Karpas-422 (cell line): Measurements from ENCODE around the gene SRI. TPM values are rescaled to one million over a fixed set of nuclear protein-coding genes. Genes with fewer than 3 reads are reported as not detected.
"Not testable (repeated sequence)": the region's sequence is repeated elsewhere in the genome, so short reads cannot be mapped to it uniquely, and the experiment has no call there.

Source experiments
- DNase-seq: peaks from one replicate; pipeline ENCODE4 v3.0.0-alpha.2; 2015
- H2AFZ ChIP-seq: fragments of 200-600 bp; sonication (generic); 2 replicates; pipeline ENCODE4 v1.6.1; 2014; ENCODE audit warnings: antibody characterized with exemption, low read length, mixed read lengths
- H3K27ac ChIP-seq: fragments of 200-600 bp; sonication (generic); 2 replicates; pipeline ENCODE4 v1.5.1; 2014; ENCODE audit warnings: mild to moderate bottlenecking, low read length, moderate library complexity
- H3K27me3 ChIP-seq: fragments of 200-600 bp; sonication (generic); 2 replicates; pipeline ENCODE4 v1.6.1; 2014; ENCODE audit warnings: low read length, mixed read lengths
- H3K36me3 ChIP-seq: fragments of 200-600 bp; sonication (generic); 2 replicates; pipeline ENCODE4 v1.6.1; 2014; ENCODE audit warnings: low read length, mixed read lengths; ENCODE audit not compliant: insufficient read depth
- H3K4me1 ChIP-seq: fragments of 200-600 bp; sonication (generic); 2 replicates; pipeline ENCODE4 v1.6.1; 2014; ENCODE audit warnings: mild to moderate bottlenecking, low read length, mixed read lengths
- H3K4me2 ChIP-seq: fragments of 200-600 bp; sonication (generic); 2 replicates; pipeline ENCODE4 v1.6.1; 2014; ENCODE audit warnings: low read length, low read depth, mild to moderate bottlenecking; ENCODE audit not compliant: poor library complexity, severe bottlenecking
- H3K4me3 ChIP-seq: fragments of 200-600 bp; sonication (generic); 2 replicates; pipeline ENCODE4 v1.5.1; 2014; ENCODE audit warnings: mild to moderate bottlenecking, antibody characterized with exemption, low read length, mixed read lengths
- H3K79me2 ChIP-seq: fragments of 200-600 bp; sonication (generic); 2 replicates; pipeline ENCODE4 v1.6.1; 2014; ENCODE audit warnings: mild to moderate bottlenecking, low read length, mixed read lengths
- H3K9ac ChIP-seq: fragments of 200-600 bp; sonication (generic); 2 replicates; pipeline ENCODE4 v1.6.0; 2014; ENCODE audit warnings: low read length
- H3K9me2 ChIP-seq: fragments of 200-600 bp; sonication (generic), shearing (Covaris generic); replicated peaks from 2 replicates; pipeline ENCODE4 v1.6.0; 2014; ENCODE audit warnings: mild to moderate bottlenecking, low read length, moderate library complexity; ENCODE audit not compliant: insufficient read depth
- H3K9me3 ChIP-seq: fragments of 300-700, 200-600 bp; sonication (generic); 2 replicates; pipeline ENCODE4 v1.6.1; 2014; ENCODE audit warnings: low read length, mixed read lengths
- H4K20me1 ChIP-seq: fragments of 200-600 bp; sonication (generic); 2 replicates; pipeline ENCODE4 v1.6.1; 2014; ENCODE audit warnings: mild to moderate bottlenecking, antibody characterized with exemption, low read length, low read depth; ENCODE audit not compliant: insufficient read depth
- total RNA-seq: library from RNA; depleted of rRNA; stranded (reverse); fragments of >200 nt; shearing (Covaris generic); gene quantifications from 2 replicates; pipeline ENCODE4 v1.2.3, GENCODE V29; 2014; ENCODE audit warnings: low replicate concordance; rRNA removed

The SRI gene
- total RNA-seq, 1 experiment from 2014 or later = 92.5 TPM

- H3K4me3 ChIP-seq = no peak overlapping the region
- H3K27ac ChIP-seq = no peak overlapping the region
- H3K36me3 ChIP-seq = no peaks in the 10 kb centered on the region
Observed at GRCh38 chr7:88167223-88167622, 52.6 kb downstream of the SRI start.

GRCh38 chr7:88165697-88166096 is 54.1 kb downstream of the SRI start:
- H3K79me2 ChIP-seq = no peaks in the 10 kb centered on the region
- H3K9me3 ChIP-seq = no peaks in the 10 kb centered on the region
- no peak for DNase-seq
- no peak overlapping the region for H3K4me3 ChIP-seq
- H3K27me3 ChIP-seq = no peaks in the 10 kb centered on the region
- no peaks in the 10 kb centered on the region for H3K36me3 ChIP-seq
- no peaks in the 10 kb centered on the region for H3K9me2 ChIP-seq
- no peak overlapping the region for H3K27ac ChIP-seq
- no peak overlapping the region for H3K4me2 ChIP-seq
- no peak overlapping the region for H3K9ac ChIP-seq
- H4K20me1 ChIP-seq = no peaks in the 10 kb centered on the region
- no peak overlapping the region for H2AFZ ChIP-seq
- H3K4me1 ChIP-seq = no peaks in the 10 kb centered on the region

More at GRCh38 chr7:88167223-88167622, 52.6 kb downstream of the SRI start:
- DNase-seq = no peak
- no peaks in the 10 kb centered on the region for H3K27me3 ChIP-seq
- no peak overlapping the region for H3K4me2 ChIP-seq
- H3K4me1 ChIP-seq = no peaks in the 10 kb centered on the region
- no peaks in the 10 kb centered on the region for H3K9me2 ChIP-seq
- H3K9ac ChIP-seq = no peak overlapping the region
- H3K79me2 ChIP-seq = no peaks in the 10 kb centered on the region
- no peaks in the 10 kb centered on the region for H3K9me3 ChIP-seq
- no peaks in the 10 kb centered on the region for H4K20me1 ChIP-seq
- H2AFZ ChIP-seq = no peak overlapping the region

- H3K36me3 ChIP-seq, H3K27ac ChIP-seq, H3K9me2 ChIP-seq, H3K79me2 ChIP-seq, H3K4me1 ChIP-seq, H2AFZ ChIP-seq, H3K4me3 ChIP-seq, DNase-seq, H3K9me3 ChIP-seq, H3K27me3 ChIP-seq, H4K20me1 ChIP-seq, H3K9ac ChIP-seq, H3K4me2 ChIP-seq: not testable (repeated sequence)
Observed at GRCh38 chr7:88159741-88160140, 60.1 kb downstream of the SRI start.

- no peak for DNase-seq
- H4K20me1 ChIP-seq = no peaks in the 10 kb centered on the region
- H3K9me2 ChIP-seq = no peaks in the 10 kb centered on the region
- H3K27ac ChIP-seq = no peak overlapping the region
- H3K4me1 ChIP-seq = no peaks in the 10 kb centered on the region
- no peaks in the 10 kb centered on the region for H3K36me3 ChIP-seq
- H3K27me3 ChIP-seq = no peaks in the 10 kb centered on the region
- no peak overlapping the region for H2AFZ ChIP-seq
- no peaks in the 10 kb centered on the region for H3K79me2 ChIP-seq
- H3K4me2 ChIP-seq = no peak overlapping the region
- H3K4me3 ChIP-seq = no peak overlapping the region
- H3K9ac ChIP-seq = no peak overlapping the region
- H3K9me3 ChIP-seq = no peaks in the 10 kb centered on the region
Observed at GRCh38 chr7:88156356-88156755, 63.5 kb downstream of the SRI start.

GRCh38 chr7:88155756-88156155 is 64.1 kb downstream of the SRI start:
- no peaks in the 10 kb centered on the region for H3K9me2 ChIP-seq
- no peaks in the 10 kb centered on the region for H4K20me1 ChIP-seq
- no peaks in the 10 kb centered on the region for H3K4me1 ChIP-seq
- H3K9ac ChIP-seq = no peak overlapping the region
- no peak overlapping the region for H2AFZ ChIP-seq
- H3K27me3 ChIP-seq = no peaks in the 10 kb centered on the region
- DNase-seq = no peak
- no peak overlapping the region for H3K4me3 ChIP-seq
- no peaks in the 10 kb centered on the region for H3K9me3 ChIP-seq
- no peaks in the 10 kb centered on the region for H3K79me2 ChIP-seq
- no peak overlapping the region for H3K27ac ChIP-seq
- H3K36me3 ChIP-seq = no peaks in the 10 kb centered on the region
- no peak overlapping the region for H3K4me2 ChIP-seq

Other genes with a start within 250 kb of the SRI start
- gene STEAP4, start 86.9 kb upstream of the SRI start, total RNA-seq = not detected in 2 replicates